Erythroblast (primary cell): ENCODE results near the gene TMEM204.

ENCODE experiments used
- GATA1 ChIP-seq: IDR thresholded peaks from 2 replicates; pipeline ENCODE4 v1.6.1; 2011; ENCODE audit warnings: low read depth, mild to moderate bottlenecking, control low read depth, low read length, moderate library complexity
- POLR2A ChIP-seq: IDR thresholded peaks from 2 replicates; pipeline ENCODE4 v1.6.1; 2011; ENCODE audit warnings: mild to moderate bottlenecking, low read length

GRCh38 chr16:1557074-1557473, 23.6 kb downstream of the TMEM204 start:
- no peak for TF ChIP-seq POLR2A
- no peak for TF ChIP-seq GATA1
